Measurements from ENCODE around the gene PRICKLE2.
A peak's percentile ranks its signal among the peaks of the same experiment; 100 is the strongest.

The PRICKLE2 gene

GRCh38 chr3:64061628-64062027 is 163.6 kb downstream of the PRICKLE2 start:
- no peak for TF ChIP-seq PATZ1 (CRISPR knock-in tag; IDR thresholded peaks at IDR 0.05; ENCODE audit: borderline replicate concordance)
- TF ChIP-seq POU6F1 (CRISPR knock-in tag; IDR thresholded peaks at IDR 0.05; ENCODE audit: borderline replicate concordance, low read depth): no peak
- no peak for ATAC-seq

GRCh38 chr3:64059484-64060175 is 165.6 kb downstream of the PRICKLE2 start:
- ATAC-seq: no peak
- TF ChIP-seq CSRNP3 (CRISPR knock-in tag; IDR thresholded peaks at IDR 0.05) (no peak), TOX (CRISPR knock-in tag; IDR thresholded peaks at IDR 0.05; ENCODE audit: borderline replicate concordance) (no peak)

GRCh38 chr3:64058566-64058965 is 166.7 kb downstream of the PRICKLE2 start:
- TF ChIP-seq POU6F1 (CRISPR knock-in tag; IDR thresholded peaks at IDR 0.05; ENCODE audit: borderline replicate concordance, low read depth): peak; percentile 24; the same call in 1 of the 2 replicates
- no peak for TF ChIP-seq ZNF565 (CRISPR knock-in tag; conservative IDR thresholded peaks at IDR 0.05; ENCODE audit: low read depth)
- TF ChIP-seq TCF4 (CRISPR knock-in tag; IDR thresholded peaks at IDR 0.05; ENCODE audit: borderline replicate concordance): no peak
- peak; percentile 83 for TF ChIP-seq TOX (CRISPR knock-in tag; IDR thresholded peaks at IDR 0.05; ENCODE audit: borderline replicate concordance)
- peak; percentile 42; the same call in 1 of the 2 replicates for TF ChIP-seq ZC3H10 (CRISPR knock-in tag; IDR thresholded peaks at IDR 0.05)
- no peak for TF ChIP-seq BACH2 (CRISPR knock-in tag; IDR thresholded peaks at IDR 0.05; ENCODE audit: borderline replicate concordance)

GRCh38 chr3:64057231-64057630 is 168.0 kb downstream of the PRICKLE2 start:
- no peak for ATAC-seq
- no peak for TF ChIP-seq SNAI2 (CRISPR knock-in tag; IDR thresholded peaks at IDR 0.05)

More at GRCh38 chr3:64058566-64058965, 166.7 kb downstream of the PRICKLE2 start:
- ATAC-seq: peak; percentile 80

GRCh38 chr3:64056606-64057180 is 168.6 kb downstream of the PRICKLE2 start:
- TF ChIP-seq TCF4 (CRISPR knock-in tag; IDR thresholded peaks at IDR 0.05; ENCODE audit: borderline replicate concordance) (no peak), ISL1 (CRISPR knock-in tag; IDR thresholded peaks at IDR 0.05) (peak; percentile 40)
- peak; percentile 26; the same call in 2 of the 3 replicates for ATAC-seq

- no peak for ATAC-seq
- TF ChIP-seq GLIS3 (CRISPR knock-in tag; IDR thresholded peaks at IDR 0.05) (no peak), TSHZ2 (CRISPR knock-in tag; IDR thresholded peaks at IDR 0.05) (no peak), ZNF565 (CRISPR knock-in tag; conservative IDR thresholded peaks at IDR 0.05; ENCODE audit: low read depth) (no peak), ZC3H10 (CRISPR knock-in tag; IDR thresholded peaks at IDR 0.05) (no peak), BACH2 (CRISPR knock-in tag; IDR thresholded peaks at IDR 0.05; ENCODE audit: borderline replicate concordance) (no peak), ESRRG (CRISPR knock-in tag; IDR thresholded peaks at IDR 0.05) (no peak), ISL1 (CRISPR knock-in tag; IDR thresholded peaks at IDR 0.05) (no peak), ZNF70 (CRISPR knock-in tag; IDR thresholded peaks at IDR 0.05) (no peak), TCF4 (CRISPR knock-in tag; IDR thresholded peaks at IDR 0.05; ENCODE audit: borderline replicate concordance) (no peak), ZFP3 (CRISPR knock-in tag; IDR thresholded peaks at IDR 0.05) (no peak), PPARA (CRISPR knock-in tag; IDR thresholded peaks at IDR 0.05; ENCODE audit: borderline replicate concordance) (no peak), ZNF8 (CRISPR knock-in tag; IDR thresholded peaks at IDR 0.05) (no peak), SNAI2 (CRISPR knock-in tag; IDR thresholded peaks at IDR 0.05) (no peak), TOX (CRISPR knock-in tag; IDR thresholded peaks at IDR 0.05; ENCODE audit: borderline replicate concordance) (no peak), PATZ1 (CRISPR knock-in tag; IDR thresholded peaks at IDR 0.05; ENCODE audit: borderline replicate concordance) (no peak), CSDC2 (CRISPR knock-in tag; IDR thresholded peaks at IDR 0.05) (no peak), ZFP30 (CRISPR knock-in tag; IDR thresholded peaks at IDR 0.05) (no peak)
Measured at GRCh38 chr3:64055076-64055475, 170.2 kb downstream of the PRICKLE2 start.

Data from SK-N-SH treated with all-trans-retinoic acid at 6 μM for 48 hours (cell line).